Measurements from ENCODE around the gene SELP. TPM values are rescaled to one million over a fixed set of nuclear protein-coding genes. Genes with fewer than 3 reads are reported as not detected.

SELP gene
- total and polyA plus RNA-seq, 12 donors: 3.3 to 13.4 (median 5.6) TPM

- no peak overlapping the region for H3K4me3 ChIP-seq
- no peaks in the 10 kb centered on the region for H3K36me3 ChIP-seq
- TF ChIP-seq CTCF (IDR thresholded peaks at IDR 0.05): no peak
- DNase-seq (no peak), ATAC-seq (no peak)
- H3K9me3 ChIP-seq: peaks cover 0 to 4% (median 0%) of the 10 kb centered on the region in 11 donors
- intact Hi-C loops (cut with DNase I): no loop called here
- H3K27me3 ChIP-seq: no peaks in the 10 kb centered on the region
- no peak overlapping the region for H3K27ac ChIP-seq
- H3K4me1 ChIP-seq: peaks cover 0 to 6% (median 0%) of the 10 kb centered on the region in 9 donors
- WGBS, 2 donors: 42 to 49% methylated on average over 1 of the region's 1 CpG
These were observed 61.4 kb downstream of the SELP start for GRCh38 chr1:169568497-169568896.

DNA sequence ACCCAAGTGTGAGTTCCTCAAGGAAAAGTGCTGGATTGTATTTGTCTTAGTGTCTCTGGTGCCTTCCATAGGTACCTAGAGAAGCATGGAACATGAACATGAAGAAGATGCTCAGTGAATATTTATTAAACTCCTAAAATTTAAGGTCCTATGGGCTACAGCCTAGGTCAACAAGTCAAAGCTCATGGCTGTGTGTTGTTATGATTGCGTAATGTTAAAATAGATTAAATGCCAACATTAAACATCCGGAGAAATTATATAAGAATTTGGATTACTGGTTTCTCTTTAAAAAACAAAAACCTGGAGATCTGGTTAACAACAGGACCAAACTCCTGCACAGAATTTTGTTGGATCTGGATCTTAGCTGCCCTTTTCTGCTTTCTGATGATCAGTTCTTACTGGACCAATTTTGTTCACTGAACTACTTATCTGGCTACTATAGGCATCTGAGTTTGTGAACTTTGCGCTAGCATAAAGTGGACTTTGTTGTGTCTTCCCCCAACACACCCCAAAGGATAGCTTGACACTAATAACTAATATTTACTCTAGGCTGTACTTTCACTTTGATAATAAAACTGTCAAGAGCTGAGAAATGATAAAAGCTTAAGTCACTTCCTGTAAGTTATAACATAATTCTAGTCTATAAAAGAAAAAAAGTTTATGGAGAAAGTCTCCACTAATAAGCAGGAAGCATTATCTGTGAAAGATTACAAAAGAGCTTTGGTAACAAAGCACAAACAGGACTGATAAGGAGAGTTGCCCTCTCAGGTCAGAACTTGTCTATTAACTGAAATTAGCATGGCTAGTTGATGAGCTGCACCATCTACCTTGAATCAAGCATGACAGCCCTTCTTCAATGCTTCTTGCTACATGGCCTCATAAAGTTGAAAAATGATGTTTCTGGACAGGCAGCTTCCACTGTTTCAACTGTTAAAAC lies 64.3 kb downstream of the SELP start:
- ATAC-seq (no peak), DNase-seq (no peak)
- peaks cover 0 to 12% (median 0%) of the 10 kb centered on the region in 11 donors for H3K9me3 ChIP-seq
- peaks cover 0 to 2% (median 0%) of the 10 kb centered on the region in 7 donors for H3K27me3 ChIP-seq
- no peaks in the 10 kb centered on the region for H3K36me3 ChIP-seq
- intact Hi-C loops (cut with DNase I): no loop called here
- no peak overlapping the region for H3K4me3 ChIP-seq
- H3K27ac ChIP-seq: no peak overlapping the region
- peaks cover 0 to 6% (median 0%) of the 10 kb centered on the region in 9 donors for H3K4me1 ChIP-seq
- WGBS, 2 donors: 81 to 88% methylated on average over 3 of the region's 3 CpGs
- no peak for TF ChIP-seq CTCF (IDR thresholded peaks at IDR 0.05)

GRCh38 chr1:169563650-169564049 lies 66.3 kb downstream of the SELP start:
- Histone ChIP-seq H3K9me3 (peaks cover 0 to 12% (median 0%) of the 10 kb centered on the region in 11 donors), H3K36me3 (peaks cover 0 to 6% (median 0%) of the 10 kb centered on the region in 9 donors), H3K27ac (no peak overlapping the region), H3K27me3 (peaks cover 0 to 3% (median 0%) of the 10 kb centered on the region in 7 donors), H3K4me1 (peaks cover 0 to 6% (median 0%) of the 10 kb centered on the region in 9 donors), H3K4me3 (no peak overlapping the region)
- no peak for TF ChIP-seq CTCF (IDR thresholded peaks at IDR 0.05)
- DNase-seq (no peak), ATAC-seq (no peak)
- intact Hi-C loops (cut with DNase I): no loop called here

- no peak for TF ChIP-seq CTCF (IDR thresholded peaks at IDR 0.05)
- H3K4me1 ChIP-seq: peaks cover 0 to 6% (median 0%) of the 10 kb centered on the region in 9 donors
- ATAC-seq: no peak
- DNase-seq: no peak
- peaks cover 0 to 12% (median 0%) of the 10 kb centered on the region in 11 donors for H3K9me3 ChIP-seq
- no peak overlapping the region for H3K27ac ChIP-seq
- H3K27me3 ChIP-seq: peaks cover 0 to 3% (median 0%) of the 10 kb centered on the region in 7 donors
- 60 to 76% methylated on average over 1 of the region's 1 CpG for WGBS, 2 donors
- intact Hi-C loops (cut with DNase I): no loop called here
- peaks cover 0 to 12% (median 0%) of the 10 kb centered on the region in 9 donors for H3K36me3 ChIP-seq
- no peak overlapping the region for H3K4me3 ChIP-seq
These were observed 66.8 kb downstream of the SELP start for GRCh38 chr1:169563019-169563615.

Measured in heart right ventricle (tissue), 16 donors.